Ectodermal cell (in vitro differentiated cells): ENCODE results near the gene RBM14. TPM values are rescaled to one million over a fixed set of nuclear protein-coding genes. Genes with fewer than 3 reads are reported as not detected.

Source experiments
- H3K27ac ChIP-seq: 2 replicates; pipeline ENCODE4 v1.7.0; 2013; ENCODE audit warnings: mild to moderate bottlenecking, low read depth, low read length; ENCODE audit not compliant: insufficient read depth, poor library complexity, severe bottlenecking
- H3K27me3 ChIP-seq: 2 replicates; pipeline ENCODE4 v1.7.0; 2013; ENCODE audit warnings: mild to moderate bottlenecking, low read length; ENCODE audit not compliant: insufficient read depth, control insufficient read depth, poor library complexity, severe bottlenecking
- H3K36me3 ChIP-seq: one replicate; pipeline ENCODE4 v1.7.0; 2013; ENCODE audit warnings: low read length; ENCODE audit not compliant: control insufficient read depth, insufficient read depth
- H3K4me1 ChIP-seq: one replicate; pipeline ENCODE4 v1.7.0; 2013; ENCODE audit warnings: low read length; ENCODE audit not compliant: control insufficient read depth, insufficient read depth
- H3K4me3 ChIP-seq: 2 replicates; pipeline ENCODE4 v1.7.0; 2013; ENCODE audit warnings: low read depth, low read length, control low read depth; ENCODE audit not compliant: insufficient read depth
- H3K9me3 ChIP-seq: 2 replicates; pipeline ENCODE4 v1.7.0; 2013; ENCODE audit warnings: mild to moderate bottlenecking, low read length, moderate library complexity; ENCODE audit not compliant: control insufficient read depth
- WGBS, 2 experiments: methylation state at CpG; one replicate each; pipeline ENCODE4 v1.1.7; 2013; ENCODE audit warnings: missing lambda C conversion rate in 2 of 2; 5-methylcytosine and 5-hydroxymethylcytosine counted together
- polyA plus RNA-seq, 4 experiments: library from polyadenylated mRNA; stranded (reverse); fragments of 50-300 nt; gene quantifications; one replicate each; pipeline ENCODE4 v1.2.3, GENCODE V29; 2013

Gene RBM14, protein sequence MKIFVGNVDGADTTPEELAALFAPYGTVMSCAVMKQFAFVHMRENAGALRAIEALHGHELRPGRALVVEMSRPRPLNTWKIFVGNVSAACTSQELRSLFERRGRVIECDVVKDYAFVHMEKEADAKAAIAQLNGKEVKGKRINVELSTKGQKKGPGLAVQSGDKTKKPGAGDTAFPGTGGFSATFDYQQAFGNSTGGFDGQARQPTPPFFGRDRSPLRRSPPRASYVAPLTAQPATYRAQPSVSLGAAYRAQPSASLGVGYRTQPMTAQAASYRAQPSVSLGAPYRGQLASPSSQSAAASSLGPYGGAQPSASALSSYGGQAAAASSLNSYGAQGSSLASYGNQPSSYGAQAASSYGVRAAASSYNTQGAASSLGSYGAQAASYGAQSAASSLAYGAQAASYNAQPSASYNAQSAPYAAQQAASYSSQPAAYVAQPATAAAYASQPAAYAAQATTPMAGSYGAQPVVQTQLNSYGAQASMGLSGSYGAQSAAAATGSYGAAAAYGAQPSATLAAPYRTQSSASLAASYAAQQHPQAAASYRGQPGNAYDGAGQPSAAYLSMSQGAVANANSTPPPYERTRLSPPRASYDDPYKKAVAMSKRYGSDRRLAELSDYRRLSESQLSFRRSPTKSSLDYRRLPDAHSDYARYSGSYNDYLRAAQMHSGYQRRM
- polyA plus RNA-seq (2013, experiment 1 of 4): 98.4 TPM
- 96.9 TPM for polyA plus RNA-seq (2013, experiment 2 of 4)
- polyA plus RNA-seq (2013, experiment 3 of 4): 55.0 TPM
- 59.7 TPM for polyA plus RNA-seq (2013, experiment 4 of 4)

DNA sequence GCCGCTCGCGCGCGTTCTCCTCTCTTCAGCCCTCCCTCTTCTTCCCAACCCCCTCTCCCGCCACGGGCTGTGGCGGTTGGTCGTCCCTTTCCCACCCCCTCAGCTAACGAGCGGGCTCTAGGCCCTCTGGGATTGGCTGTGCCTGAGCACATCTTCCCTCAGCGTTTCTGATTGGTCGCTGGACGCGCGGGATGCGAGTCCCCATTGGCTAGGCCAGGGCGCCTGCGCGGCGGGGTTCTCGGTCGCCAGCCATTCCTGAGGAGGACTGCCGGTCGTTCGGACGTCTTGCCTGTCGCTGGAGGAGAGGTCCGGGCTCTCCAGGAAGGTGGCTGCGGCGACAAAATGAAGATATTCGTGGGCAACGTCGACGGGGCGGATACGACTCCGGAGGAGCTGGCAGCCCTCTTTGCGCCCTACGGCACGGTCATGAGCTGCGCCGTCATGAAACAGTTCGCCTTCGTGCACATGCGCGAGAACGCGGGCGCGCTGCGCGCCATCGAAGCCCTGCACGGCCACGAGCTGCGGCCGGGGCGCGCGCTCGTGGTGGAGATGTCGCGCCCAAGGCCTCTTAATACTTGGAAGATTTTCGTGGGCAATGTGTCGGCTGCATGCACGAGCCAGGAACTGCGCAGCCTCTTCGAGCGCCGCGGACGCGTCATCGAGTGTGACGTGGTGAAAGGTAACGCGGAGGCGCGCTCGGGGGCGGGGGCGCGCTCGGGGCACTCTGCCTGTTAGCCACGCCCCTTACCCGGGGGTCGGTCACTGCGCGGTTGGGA lies at the start of gene RBM14:
Gene RBM14, plus strand, starts transcription at position 252 of the 776 bp plus-strand sequence. Its CDS starts 91 bp downstream, at position 343.
- WGBS, 2 experiments: 0% methylated on average over 90 of the region's 90 CpGs
- no peaks in the 10 kb centered on the region for H3K27me3 ChIP-seq
- peaks cover 13% of the 10 kb centered on the region for H3K36me3 ChIP-seq
- peak within 1 kb of the TSS; percentile 92 for H3K27ac ChIP-seq
- peaks cover 19% of the 10 kb centered on the region for H3K4me1 ChIP-seq
- H3K4me3 ChIP-seq: peak within 1 kb of the TSS; percentile 77
- no peaks in the 10 kb centered on the region for H3K9me3 ChIP-seq

DNA sequence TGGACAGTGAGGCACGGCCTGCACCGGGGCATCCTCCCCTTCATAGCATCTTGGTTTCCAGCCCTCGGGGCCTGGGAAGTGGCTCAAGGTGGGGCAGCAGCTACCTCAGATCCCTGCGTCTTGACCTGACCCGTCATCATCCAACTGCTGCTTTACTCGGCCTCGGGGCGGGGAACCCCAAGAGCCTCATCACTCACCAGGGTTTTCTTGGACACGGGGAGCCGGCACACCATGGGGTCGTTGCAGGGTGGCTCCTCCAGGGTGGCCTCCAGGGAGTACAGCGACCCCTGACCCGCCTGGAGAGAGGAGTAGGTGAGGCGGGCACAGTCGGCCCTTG lies 48.7 kb upstream of the RBM14 start:
- 82 to 85% methylated on average over 15 of the region's 15 CpGs for WGBS, 2 experiments
- Histone ChIP-seq H3K27ac (no peak overlapping the region), H3K36me3 (no peaks in the 10 kb centered on the region), H3K9me3 (no peaks in the 10 kb centered on the region), H3K4me3 (peak overlapping the region; percentile 25), H3K27me3 (peaks cover 6% of the 10 kb centered on the region), H3K4me1 (no peaks in the 10 kb centered on the region)

DNA sequence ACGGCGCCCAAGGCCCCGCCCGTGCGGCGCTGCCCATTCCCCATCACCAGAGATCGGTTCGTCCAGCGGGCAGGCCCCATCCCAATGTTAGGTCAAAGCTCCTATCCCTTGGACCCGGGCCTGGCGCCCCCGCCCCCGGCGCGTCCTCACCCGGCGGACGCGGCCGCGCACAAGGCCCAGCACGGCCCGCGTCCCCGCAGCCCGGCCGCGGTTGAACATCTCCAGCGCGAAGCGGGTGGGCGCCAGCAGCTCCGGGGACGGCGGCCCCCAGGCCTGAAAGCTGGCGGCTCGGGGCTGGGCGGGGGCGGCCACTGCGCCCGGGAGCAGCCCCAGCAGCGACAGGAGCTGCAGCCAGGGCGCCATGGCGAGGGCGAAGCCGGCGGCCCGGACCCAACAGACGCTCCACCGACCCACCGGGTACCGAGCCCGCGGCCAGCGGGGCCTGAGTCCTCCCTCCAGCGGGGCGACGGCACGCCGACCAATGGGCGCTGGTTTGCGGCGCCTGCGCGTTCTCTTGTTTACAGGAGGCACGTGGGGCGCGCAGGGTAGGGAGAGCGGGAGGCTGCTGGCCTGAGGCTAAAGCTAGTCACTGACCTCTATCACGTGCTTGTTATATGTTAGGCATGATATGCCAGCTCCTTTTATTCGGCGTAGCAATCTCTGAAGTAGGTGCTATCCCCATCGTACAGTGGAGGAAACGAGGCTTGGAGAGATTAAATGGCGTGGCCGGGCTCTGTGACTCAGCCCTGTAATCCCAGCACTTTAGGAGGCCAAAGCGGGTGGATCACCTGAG lies 48.1 kb upstream of the RBM14 start, which contains the start of gene CTSF:
Gene CTSF, minus strand, starts transcription at position 483 of the 793 bp plus-strand sequence. Its CDS starts 120 bp downstream, at position 363.
- no peaks in the 10 kb centered on the region for H3K4me1 ChIP-seq
- no peaks in the 10 kb centered on the region for H3K36me3 ChIP-seq
- peak within 1 kb of the TSS; percentile 25 for H3K4me3 ChIP-seq
- H3K27ac ChIP-seq: no peak within 1 kb of the TSS
- peaks cover 6% of the 10 kb centered on the region for H3K27me3 ChIP-seq
- H3K9me3 ChIP-seq: no peaks in the 10 kb centered on the region
- 69 to 75% methylated on average over 77 of the region's 77 CpGs for whole genome bisulfite sequencing, 2 experiments

DNA sequence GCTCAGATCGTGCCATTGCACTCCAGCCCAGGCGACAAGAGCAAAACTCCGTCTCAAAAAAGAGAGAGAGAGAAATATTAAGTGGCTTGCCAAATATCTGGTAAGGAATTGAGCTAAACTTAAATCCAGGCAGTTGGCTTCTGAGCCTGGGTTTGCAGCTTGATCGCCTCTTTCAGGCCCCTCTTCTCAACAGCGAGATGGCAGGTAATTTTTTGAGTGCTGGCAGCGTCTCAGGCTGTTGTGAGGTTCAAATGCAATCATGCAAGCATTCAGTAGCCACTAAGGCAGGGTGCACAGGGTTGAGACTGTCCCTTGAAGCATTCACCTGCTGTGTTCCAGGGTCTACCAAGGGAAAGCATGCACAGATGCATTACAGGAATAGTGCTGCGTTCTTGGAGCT lies 47.4 kb upstream of the RBM14 start:
- WGBS, 2 experiments: 92 to 93% methylated on average over 7 of the region's 7 CpGs
- no peaks in the 10 kb centered on the region for H3K36me3 ChIP-seq
- peaks cover 6% of the 10 kb centered on the region for H3K27me3 ChIP-seq
- no peaks in the 10 kb centered on the region for H3K4me1 ChIP-seq
- H3K4me3 ChIP-seq: no peak overlapping the region
- H3K27ac ChIP-seq: no peak overlapping the region
- no peaks in the 10 kb centered on the region for H3K9me3 ChIP-seq

DNA sequence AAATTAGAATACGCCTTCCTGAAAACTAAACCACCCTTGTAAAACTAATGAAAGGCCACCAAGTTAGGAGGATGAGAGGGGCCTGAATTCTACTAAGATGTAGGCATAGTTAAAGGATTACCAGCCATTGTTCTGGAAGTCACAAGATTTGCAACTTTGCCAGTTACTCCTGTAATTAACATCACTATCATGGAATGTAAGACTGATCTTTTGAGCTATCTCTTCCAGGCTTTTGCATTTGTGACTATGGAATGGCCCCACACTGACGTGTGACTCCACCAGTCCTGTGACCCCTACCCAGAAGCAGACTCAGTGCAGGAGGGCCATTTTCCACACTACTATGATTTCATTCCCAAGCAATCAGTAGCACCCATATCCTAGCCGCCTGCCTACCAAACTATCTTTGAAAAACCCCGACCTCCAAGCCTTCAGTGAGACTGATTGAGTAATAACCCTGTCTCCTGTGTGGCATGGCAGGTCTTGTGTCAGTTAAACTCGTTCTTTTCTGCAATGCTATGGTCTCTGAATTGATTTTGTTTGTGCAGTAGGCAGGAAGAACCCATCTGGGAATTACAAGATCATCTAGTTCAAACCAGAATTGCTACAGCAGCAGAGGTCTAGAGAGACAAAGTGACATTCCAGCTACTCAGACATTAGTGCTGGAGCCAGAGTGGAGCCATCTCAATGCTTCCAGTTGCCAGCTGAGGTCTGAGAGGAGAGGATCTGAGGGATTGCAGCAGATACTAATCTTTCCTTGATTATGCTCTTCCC lies 46.2 kb upstream of the RBM14 start:
- Histone ChIP-seq H3K36me3 (no peaks in the 10 kb centered on the region), H3K27me3 (peaks cover 6% of the 10 kb centered on the region), H3K27ac (peak overlapping the region; percentile 67), H3K9me3 (no peaks in the 10 kb centered on the region), H3K4me3 (no peak overlapping the region), H3K4me1 (no peaks in the 10 kb centered on the region)
- 68% methylated on average over 5 of the region's 5 CpGs for WGBS, 2 experiments

DNA sequence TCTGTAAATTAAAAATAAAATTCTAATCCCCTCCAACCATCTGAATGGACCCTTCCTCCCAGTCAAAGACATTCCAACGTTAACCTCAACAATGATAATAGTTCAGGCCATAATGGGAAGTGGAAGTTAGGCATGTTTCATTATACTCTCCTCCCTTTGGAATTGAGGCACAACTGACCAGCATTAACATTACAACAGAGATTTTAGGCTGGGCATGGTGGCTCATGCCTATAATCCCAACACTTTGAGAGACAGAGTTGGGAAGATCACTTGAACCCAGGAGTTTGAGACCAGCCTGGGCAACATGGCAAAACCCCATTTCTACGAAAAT lies 45.6 kb upstream of the RBM14 start:
- H3K27me3 ChIP-seq: peaks cover 6% of the 10 kb centered on the region
- peak overlapping the region; percentile 60 for H3K27ac ChIP-seq
- H3K9me3 ChIP-seq: no peaks in the 10 kb centered on the region
- no peaks in the 10 kb centered on the region for H3K4me1 ChIP-seq
- 62 to 77% methylated on average over 2 of the region's 2 CpGs for WGBS, 2 experiments
- H3K4me3 ChIP-seq: no peak overlapping the region
- H3K36me3 ChIP-seq: no peaks in the 10 kb centered on the region

DNA sequence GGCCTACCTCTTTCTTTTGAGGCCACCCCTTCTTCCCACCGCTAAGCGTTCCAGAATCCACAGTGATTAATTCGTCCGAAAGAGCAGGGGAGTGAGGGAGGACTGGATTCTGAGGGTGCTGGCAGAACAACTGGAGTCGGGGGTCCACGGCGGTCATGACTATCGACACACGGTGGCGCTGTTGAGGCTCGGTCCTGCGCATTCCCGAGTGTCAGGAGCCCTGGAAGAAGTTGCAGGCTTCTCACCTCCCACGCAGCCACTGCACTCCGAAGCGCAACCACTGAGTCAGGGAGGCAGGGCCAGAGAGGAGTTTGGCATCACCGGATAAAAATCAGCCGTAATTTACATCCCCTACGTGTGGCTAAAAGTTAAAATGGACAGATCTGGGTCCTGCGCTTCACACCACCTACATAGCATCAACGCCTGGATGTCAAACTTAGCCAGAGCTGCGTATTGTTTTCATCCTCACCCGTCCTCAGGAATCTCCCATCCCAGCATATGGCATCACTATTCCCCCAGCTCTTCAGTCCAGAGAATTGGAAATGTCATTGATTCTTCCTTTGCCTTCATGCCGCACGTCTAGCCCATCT lies 37.3 kb upstream of the RBM14 start:
- Histone ChIP-seq H3K27ac (no peak overlapping the region), H3K36me3 (no peaks in the 10 kb centered on the region), H3K9me3 (no peaks in the 10 kb centered on the region), H3K4me3 (no peak overlapping the region), H3K27me3 (peaks cover 6% of the 10 kb centered on the region), H3K4me1 (no peaks in the 10 kb centered on the region)
- 29 to 31% methylated on average over 25 of the region's 25 CpGs for WGBS, 2 experiments

DNA sequence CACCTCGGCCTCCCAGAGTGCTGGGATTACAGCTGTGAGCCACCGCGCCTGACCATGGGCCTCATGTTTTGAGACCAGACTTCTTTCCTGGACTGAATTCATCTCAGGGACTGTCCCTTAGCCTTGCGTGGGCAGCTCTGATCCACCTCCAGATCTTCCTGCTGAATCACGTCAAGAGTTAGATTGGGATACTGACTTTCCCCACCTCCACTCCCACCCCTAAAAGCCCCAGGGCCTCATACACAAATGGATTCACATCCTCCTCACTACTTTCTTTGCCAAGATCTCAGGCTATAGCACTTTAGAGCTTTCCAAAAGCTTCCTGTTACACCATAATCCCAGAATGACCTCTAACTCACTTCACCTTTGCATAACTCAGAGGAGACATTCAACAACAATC lies 35.6 kb upstream of the RBM14 start:
- 92 to 94% methylated on average over 5 of the region's 5 CpGs for WGBS, 2 experiments
- Histone ChIP-seq H3K4me3 (no peak overlapping the region), H3K27ac (no peak overlapping the region), H3K36me3 (no peaks in the 10 kb centered on the region), H3K4me1 (no peaks in the 10 kb centered on the region), H3K27me3 (peaks cover 6% of the 10 kb centered on the region), H3K9me3 (no peaks in the 10 kb centered on the region)

DNA sequence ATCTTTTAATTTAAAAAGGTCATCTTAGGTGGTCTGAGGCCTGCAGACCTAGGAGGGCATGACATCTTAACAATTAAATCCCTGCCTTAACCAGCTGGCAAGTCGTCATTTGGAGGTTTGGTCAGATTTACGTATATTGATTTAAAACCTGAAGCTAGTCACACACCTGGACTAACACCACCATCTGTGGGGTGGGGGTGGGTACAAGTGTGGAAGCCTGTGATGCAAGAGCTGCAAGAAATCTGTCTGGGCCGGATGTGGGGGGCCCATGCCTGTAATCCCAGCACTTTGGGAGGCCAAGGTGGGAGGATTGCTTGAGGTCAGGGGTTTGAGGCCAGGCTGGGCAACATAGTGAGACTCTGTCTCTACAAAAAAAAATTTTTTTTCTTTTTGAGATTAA lies 35.2 kb upstream of the RBM14 start:
- H3K36me3 ChIP-seq: no peaks in the 10 kb centered on the region
- H3K4me3 ChIP-seq: no peak overlapping the region
- H3K9me3 ChIP-seq: no peaks in the 10 kb centered on the region
- H3K27me3 ChIP-seq: peaks cover 6% of the 10 kb centered on the region
- 79 to 90% methylated on average over 2 to 3 of the region's 3 CpGs for WGBS, 2 experiments
- no peaks in the 10 kb centered on the region for H3K4me1 ChIP-seq
- H3K27ac ChIP-seq: no peak overlapping the region
